ENCODE data around the gene ATP5F1B.
"Not testable (repeated sequence)": the region's sequence is repeated elsewhere in the genome, so short reads cannot be mapped to it uniquely, and the experiment has no call there.

The ATP5F1B gene

GRCh38 chr12:56645717-56646446, at the start of gene ATP5F1B:
Gene ATP5F1B, minus strand, starts transcription at chr12:56645984. Its CDS starts 21 bp downstream, at chr12:56645963.
- peak; percentile 71 for DNase-seq (ENCODE audit: low read depth)

GRCh38 chr12:56694161-56694560, 48.4 kb upstream of the ATP5F1B start:
- no peak for DNase-seq (ENCODE audit: low read depth)

GRCh38 chr12:56688846-56689109, 43.0 kb upstream of the ATP5F1B start:
- no peak for DNase-seq (ENCODE audit: low read depth)

- peak; percentile 97 for DNase-seq (ENCODE audit: low read depth)
These were observed 42.5 kb upstream of the ATP5F1B start, which contains the start of gene PTGES3 for GRCh38 chr12:56688129-56688845. Gene PTGES3, minus strand, starts transcription at chr12:56688284. Its CDS starts 285 bp downstream, at chr12:56687999.

- peak; percentile 40 for DNase-seq (ENCODE audit: low read depth)
These were observed 41.7 kb upstream of the ATP5F1B start for GRCh38 chr12:56687223-56688128.

GRCh38 chr12:56684745-56685359, 39.1 kb upstream of the ATP5F1B start:
- DNase-seq (ENCODE audit: low read depth): no peak

- no peak for DNase-seq (ENCODE audit: low read depth)
These were observed 36.5 kb upstream of the ATP5F1B start for GRCh38 chr12:56682323-56682722.

- no peak for DNase-seq (ENCODE audit: low read depth)
These were observed 34.2 kb upstream of the ATP5F1B start for GRCh38 chr12:56679883-56680575.

- no peak for DNase-seq (ENCODE audit: low read depth)
These were observed 33.1 kb upstream of the ATP5F1B start for GRCh38 chr12:56678852-56679251.

- DNase-seq (ENCODE audit: low read depth): no peak
These were observed 31.9 kb upstream of the ATP5F1B start for GRCh38 chr12:56677680-56678079.

GRCh38 chr12:56676851-56677580, 31.2 kb upstream of the ATP5F1B start:
- DNase-seq (ENCODE audit: low read depth): no peak

GRCh38 chr12:56671608-56672007, 25.8 kb upstream of the ATP5F1B start:
- no peak for DNase-seq (ENCODE audit: low read depth)

- no peak for DNase-seq (ENCODE audit: low read depth)
These were observed 25.1 kb upstream of the ATP5F1B start for GRCh38 chr12:56670836-56671235.

- no peak for DNase-seq (ENCODE audit: low read depth)
These were observed 22.3 kb upstream of the ATP5F1B start for GRCh38 chr12:56668197-56668457.

GRCh38 chr12:56661979-56662638, 16.3 kb upstream of the ATP5F1B start:
- no peak for DNase-seq (ENCODE audit: low read depth)

GRCh38 chr12:56661560-56661959, 15.8 kb upstream of the ATP5F1B start:
- DNase-seq (ENCODE audit: low read depth): no peak

- no peak for DNase-seq (ENCODE audit: low read depth)
These were observed 13.1 kb upstream of the ATP5F1B start for GRCh38 chr12:56658921-56659320.

GRCh38 chr12:56657416-56658379, 11.9 kb upstream of the ATP5F1B start:
- no peak for DNase-seq (ENCODE audit: low read depth)

- not testable (repeated sequence) for DNase-seq (ENCODE audit: low read depth)
These were observed 8.0 kb upstream of the ATP5F1B start for GRCh38 chr12:56653781-56654180.

All from activated T-cell treated with anti-CD3 and anti-CD28 coated beads for 1 hour (primary cell).